NAMALWA (cell line): Measurements from ENCODE around the gene GFOD1.

Experiments
- DNase-seq: peaks from one replicate; pipeline ENCODE4 v3.0.0-alpha.2; 2015; ENCODE audit warnings: low spot score

Gene GFOD1, protein sequence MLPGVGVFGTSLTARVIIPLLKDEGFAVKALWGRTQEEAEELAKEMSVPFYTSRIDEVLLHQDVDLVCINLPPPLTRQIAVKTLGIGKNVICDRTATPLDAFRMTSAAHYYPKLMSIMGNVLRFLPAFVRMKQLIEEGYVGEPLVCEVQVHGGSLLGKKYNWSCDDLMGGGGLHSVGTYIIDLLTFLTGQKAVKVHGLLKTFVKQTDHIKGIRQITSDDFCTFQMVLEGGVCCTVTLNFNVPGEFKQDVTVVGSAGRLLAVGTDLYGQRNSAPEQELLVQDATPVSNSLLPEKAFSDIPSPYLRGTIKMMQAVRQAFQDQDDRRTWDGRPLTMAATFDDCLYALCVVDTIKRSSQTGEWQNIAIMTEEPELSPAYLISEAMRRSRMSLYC

GRCh38 chr6:13487122-13488014 lies at the start of gene GFOD1:
TSS of gene GFOD1 (minus strand) at chr6:13487600. CDS start at chr6:13486890, 710 bp downstream.
- peak; percentile 89 for DNase-seq

- DNase-seq: no peak
Measured at GRCh38 chr6:13536796-13537526, 49.6 kb upstream of the GFOD1 start.

DNA sequence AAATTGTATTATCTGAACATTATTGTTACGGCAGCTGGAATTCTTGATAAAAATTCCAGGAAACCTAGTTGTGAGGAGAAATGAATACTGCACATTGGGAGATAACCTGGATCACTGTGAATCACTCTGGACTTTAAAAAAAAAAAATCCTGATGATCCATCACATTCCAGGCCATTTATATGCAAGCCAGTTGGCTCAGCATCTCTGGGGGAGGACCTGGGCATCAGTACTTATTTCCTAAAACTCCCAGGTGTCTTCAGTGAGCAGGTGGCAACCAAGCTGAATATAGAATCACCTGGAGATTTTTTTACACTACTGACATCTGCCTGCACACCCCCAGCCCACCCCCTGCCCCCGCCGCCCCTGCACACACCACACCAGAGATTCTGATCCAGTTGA lies 47.9 kb upstream of the GFOD1 start:
- no peak for DNase-seq

DNA sequence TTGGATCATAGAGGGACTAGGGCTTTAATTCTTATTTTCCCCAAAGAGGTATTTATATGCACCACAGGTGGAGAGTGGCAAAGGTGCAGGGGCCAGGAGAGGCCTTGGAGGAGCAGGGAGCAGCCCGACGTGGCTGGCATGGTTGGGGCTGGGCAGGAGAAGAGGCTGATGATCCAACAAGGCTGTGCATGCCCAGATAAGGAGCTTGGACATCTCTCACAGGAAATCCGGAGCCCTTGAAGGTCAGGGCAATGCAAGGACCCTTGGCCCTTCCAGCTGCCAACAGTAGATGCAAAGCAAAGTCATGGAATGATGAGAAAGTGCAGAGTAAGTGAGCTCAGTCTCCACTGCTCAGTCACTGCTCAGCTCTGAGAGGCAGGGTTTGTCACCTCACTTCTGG lies 47.1 kb upstream of the GFOD1 start:
- DNase-seq: no peak

- no peak for DNase-seq
Measured at GRCh38 chr6:13531956-13532355, 44.6 kb upstream of the GFOD1 start.

DNA sequence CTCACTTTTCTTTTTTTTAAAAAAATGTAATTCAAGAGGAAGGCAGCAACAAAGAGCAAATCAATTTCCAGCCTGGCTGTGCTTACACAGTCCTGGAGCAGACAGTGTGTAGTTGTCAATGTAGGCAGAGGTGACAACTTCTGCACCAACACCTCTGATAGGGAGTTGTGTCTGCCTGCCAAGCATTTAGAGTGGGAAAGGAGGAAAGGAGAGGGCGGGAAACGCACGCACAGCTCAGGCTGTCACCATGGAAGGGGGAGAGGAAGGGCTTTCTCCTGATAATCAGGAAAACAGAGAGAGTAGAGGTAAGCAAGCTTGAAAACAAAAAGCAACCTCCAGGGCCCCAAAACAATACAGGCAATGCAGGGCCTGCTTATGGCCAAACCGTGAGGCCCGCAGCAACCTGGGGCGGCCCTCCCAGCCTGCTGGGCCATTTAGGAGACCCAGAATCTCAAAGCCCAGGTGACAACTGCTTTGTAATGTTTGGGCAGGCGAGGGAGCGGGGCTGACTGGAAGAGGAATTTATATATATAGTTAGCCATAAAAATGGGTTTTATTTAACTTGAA lies 41.5 kb upstream of the GFOD1 start:
- DNase-seq: no peak

DNA sequence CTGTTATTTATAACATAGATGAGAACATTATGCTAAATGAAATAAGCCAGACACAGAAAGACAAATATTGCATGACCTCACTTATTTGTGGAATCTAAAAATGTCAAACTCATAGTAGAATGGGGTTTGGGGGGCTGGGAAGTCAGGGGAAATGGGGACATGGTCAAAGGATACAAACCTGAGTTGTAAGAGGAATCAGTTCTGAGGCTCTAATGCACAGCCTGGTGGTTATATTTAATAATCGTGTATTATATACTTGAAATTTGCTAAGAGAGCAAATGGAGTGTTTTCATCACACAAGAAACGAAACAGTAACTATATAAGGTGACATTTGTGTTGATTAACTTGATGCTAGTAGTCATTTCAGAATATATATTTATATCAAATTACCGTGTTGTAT lies 40.8 kb upstream of the GFOD1 start:
- DNase-seq: peak; percentile 51

GRCh38 chr6:13527671-13528056 lies 40.3 kb upstream of the GFOD1 start:
- DNase-seq: peak; percentile 30

DNA sequence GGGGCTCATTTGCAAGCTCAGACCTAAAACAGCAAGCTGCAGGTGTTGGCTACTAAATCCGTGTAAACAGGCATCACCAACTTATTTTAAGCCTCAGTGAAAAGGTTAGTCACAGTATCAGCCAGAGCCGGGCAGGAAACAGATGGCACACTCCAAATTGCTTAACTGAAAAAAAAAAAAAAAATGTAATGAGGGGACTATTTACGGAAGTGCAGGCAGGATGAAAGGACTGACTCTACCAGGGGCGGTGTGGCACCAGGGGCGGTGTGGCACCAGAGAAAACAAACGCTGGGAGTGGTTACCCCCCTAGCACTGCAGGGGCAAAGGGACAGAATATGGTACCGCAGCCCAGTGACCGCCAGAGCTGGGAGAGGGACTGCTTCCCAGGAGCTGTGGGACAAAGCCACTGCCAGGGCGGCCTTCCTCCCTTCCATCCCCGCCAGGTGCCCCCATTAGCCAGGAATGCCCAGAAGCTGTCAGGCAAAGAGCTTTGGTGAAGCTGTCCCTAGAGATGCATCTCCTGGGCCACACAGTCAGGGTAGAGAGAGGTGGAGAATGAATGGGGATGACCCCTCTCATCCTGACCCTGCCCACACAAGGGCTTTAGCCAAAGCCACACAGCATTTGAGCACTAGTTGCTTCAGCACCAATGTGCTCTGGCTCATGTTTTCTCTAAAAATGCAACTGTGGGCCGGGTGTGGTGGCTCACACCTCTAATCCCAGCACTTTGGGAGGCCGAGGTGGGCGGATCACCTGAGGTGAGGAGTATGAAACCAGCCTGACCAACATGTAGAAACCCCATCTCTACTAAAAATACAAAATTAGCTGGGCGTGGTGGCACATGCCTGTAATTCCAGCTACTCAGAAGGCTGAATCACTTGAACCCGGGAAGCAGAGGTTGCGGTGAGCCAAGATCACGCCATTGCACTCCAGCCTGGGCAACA lies 39.6 kb upstream of the GFOD1 start:
- DNase-seq: peak; percentile 97

DNA sequence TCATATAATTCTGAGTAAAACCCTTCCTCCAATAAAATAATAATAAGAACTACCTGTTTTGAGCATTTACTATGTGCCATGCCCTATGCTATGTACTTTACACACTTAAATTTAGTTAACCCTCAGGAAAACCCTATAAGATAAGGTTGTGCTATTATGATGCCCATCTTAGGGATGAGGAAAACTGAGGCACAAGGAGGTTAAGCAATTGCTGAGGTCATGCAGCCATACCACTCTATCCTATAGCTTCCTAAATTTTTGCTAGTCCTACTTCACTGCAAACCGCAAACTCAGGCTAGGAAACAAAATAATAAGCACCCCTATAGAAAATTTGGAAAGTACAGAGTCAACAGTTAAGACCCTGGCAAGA lies 38.9 kb upstream of the GFOD1 start:
- DNase-seq: no peak

DNA sequence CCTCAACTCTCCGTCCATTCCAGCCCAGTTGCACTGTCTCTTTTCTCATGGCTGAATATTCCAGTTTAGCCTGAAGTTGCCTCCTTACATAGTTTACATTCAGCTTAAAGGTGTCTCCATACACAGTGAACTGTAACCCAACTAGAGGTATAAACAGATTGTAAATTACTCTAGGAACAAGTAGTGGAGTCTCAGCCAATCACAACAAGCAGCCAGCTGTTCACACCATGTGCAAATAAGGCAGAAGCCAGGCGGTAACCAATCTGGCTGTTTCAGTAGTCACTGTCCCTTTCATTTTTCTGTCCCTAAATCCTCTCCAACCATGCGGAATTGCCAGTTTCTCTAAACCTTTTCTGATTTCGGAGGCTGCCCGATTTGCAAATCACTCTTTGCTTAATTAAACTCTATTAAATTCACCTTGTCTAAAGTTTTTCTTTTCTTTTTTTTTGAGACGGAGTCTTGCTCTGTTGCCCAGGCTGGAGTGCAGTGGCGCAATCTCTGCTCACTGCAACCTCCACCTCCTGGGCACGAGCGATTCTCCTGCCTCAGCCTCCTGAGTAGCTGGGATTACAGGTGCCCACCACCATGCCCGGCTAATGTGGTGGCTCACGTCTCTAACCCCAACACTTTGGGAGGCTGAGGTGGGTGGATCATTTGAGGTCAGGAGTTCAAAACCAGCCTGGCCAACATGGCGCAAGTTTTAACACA lies 37.6 kb upstream of the GFOD1 start:
- DNase-seq: peak; percentile 45

- DNase-seq: peak; percentile 52
Measured at GRCh38 chr6:13523826-13524622, 36.6 kb upstream of the GFOD1 start.

DNA sequence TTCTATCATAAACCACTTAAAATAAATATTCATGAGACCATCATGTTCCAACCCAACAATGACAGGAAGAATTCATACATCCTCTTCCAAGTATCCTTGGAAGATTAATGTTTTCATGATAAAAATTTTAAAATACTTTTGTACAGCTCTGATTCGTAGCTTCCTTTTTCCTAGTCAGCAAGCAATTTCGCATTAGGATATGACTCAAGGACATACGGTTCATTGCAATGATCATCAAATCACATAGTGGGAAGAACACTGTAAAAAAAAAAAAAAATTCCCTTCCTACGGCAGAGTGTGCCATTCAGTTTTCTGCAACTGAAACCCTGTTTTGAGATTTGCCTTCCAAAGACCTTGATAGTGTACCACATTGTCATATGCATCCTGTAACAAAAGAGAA lies 35.3 kb upstream of the GFOD1 start:
- no peak for DNase-seq

DNA sequence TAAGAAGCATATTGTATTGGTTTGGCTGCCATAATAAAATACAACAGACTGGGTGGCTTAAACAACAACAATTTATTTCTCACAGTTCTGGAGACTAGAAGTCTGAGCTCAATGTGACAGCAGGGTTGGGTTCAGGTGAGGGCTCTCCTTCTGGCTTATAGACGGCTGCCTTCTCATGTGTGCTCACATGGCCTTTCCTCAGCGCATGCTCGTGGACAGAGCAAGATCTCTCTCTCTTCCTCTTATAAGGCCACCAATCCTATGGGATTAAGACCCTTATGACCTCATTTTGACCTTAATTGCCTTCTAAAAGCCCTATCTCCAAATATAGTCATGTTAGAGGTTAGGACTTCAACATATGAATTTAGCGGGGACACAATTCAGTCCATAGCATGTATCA lies 32.4 kb upstream of the GFOD1 start:
- no peak for DNase-seq

GRCh38 chr6:13517116-13517515 lies 29.7 kb upstream of the GFOD1 start:
- DNase-seq: no peak

DNA sequence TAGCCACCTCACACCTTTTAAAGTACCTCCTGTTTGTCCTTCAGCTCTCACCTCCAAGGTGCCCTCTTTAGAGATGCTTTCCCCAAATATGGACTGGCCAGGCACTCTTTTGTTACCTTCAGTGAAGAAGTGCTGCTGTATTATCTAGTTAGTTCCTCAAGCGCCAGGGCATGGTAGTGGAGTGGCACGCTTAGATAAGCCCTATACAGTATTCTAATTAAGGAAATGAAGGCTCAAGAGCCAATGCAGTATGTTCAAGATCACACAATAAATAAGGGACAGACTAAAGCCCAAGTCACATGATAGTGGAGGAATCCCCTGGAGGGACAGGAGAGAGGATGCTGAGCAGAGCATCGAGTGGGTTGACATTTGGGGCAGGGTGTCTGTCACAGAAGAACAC lies 28.5 kb upstream of the GFOD1 start:
- no peak for DNase-seq

GRCh38 chr6:13513626-13514502 lies 26.5 kb upstream of the GFOD1 start:
- no peak for DNase-seq

- DNase-seq: no peak
Measured at GRCh38 chr6:13512900-13513299, 25.5 kb upstream of the GFOD1 start.
